Inferior parietal cortex (tissue), 1 donor: Measurements from ENCODE around the gene GNAZ.
"Not testable (repeated sequence)": the region's sequence is repeated elsewhere in the genome, so short reads cannot be mapped to it uniquely, and the experiment has no call there.

Experiments used
- DNase-seq: peaks from one replicate; pipeline ENCODE4 v3.0.0-alpha.2; 2016; ENCODE audit errors: extremely low spot score

The GNAZ gene

DNA sequence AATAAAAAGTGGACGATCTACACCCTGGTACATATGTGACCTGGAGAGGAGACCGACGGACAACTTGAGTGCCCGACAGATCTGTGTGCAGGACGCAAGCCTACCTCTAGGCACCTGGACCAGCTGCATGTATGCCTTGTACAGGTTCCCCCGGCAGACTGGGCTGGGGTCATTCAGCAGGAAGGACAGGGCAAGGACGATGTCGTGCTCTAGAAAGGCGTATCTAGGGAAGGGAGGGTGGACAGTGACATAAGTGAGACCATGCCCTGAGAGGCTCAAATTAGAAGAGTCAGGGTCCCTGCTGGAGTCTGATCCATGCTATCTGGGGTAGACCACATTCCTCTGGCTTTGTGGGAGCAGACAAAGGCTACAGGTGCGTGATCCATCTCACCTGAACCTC lies 63.6 kb downstream of the GNAZ start:
- DNase-seq, result no peak

DNA sequence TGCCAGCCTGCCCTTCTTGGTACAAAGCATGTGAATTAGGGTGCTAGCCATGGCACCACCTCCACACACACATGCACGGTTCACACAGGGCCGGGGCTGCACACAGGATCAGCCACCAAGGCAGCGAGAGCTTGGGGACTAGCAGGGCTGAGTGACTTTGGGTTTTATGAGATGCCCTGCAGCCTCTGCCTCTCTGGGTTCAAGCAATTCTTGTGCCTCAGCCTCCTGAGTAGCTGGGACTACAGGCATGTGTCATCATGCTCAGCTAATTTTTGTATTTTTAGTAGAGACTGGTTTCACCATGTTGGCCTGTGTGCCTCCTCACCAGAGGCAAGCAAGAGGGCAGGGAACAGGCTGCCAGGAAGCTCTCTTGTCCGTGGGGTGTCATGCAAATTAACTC lies 66.7 kb downstream of the GNAZ start:
- DNase-seq, result not testable (repeated sequence)

GRCh38 chr22:23137468-23137867 lies 67.1 kb downstream of the GNAZ start:
- DNase-seq, result no peak

GRCh38 chr22:23137905-23138561 lies 67.7 kb downstream of the GNAZ start:
- DNase-seq, result no peak

GRCh38 chr22:23138584-23139435 lies 68.5 kb downstream of the GNAZ start:
- DNase-seq, result no peak

DNA sequence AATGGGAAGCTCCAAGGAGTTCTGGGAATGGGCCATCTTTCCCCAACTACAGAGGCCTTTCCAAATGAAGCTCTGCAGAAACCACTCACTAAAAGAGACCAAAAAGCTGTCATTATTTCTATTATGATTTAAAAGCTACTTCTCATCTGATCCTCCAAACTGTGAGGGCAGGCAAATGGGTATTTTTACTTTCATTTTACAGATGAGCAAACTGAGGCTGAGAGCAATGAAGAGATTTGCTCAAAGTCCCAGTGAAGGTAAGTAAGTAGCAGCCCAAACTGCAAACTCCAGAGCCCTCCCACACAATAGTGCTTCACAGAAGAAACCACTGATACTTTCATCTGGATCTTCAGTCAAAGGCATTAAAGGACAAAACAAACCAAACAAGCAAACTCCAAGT lies 70.1 kb downstream of the GNAZ start:
- no peak for DNase-seq

DNA sequence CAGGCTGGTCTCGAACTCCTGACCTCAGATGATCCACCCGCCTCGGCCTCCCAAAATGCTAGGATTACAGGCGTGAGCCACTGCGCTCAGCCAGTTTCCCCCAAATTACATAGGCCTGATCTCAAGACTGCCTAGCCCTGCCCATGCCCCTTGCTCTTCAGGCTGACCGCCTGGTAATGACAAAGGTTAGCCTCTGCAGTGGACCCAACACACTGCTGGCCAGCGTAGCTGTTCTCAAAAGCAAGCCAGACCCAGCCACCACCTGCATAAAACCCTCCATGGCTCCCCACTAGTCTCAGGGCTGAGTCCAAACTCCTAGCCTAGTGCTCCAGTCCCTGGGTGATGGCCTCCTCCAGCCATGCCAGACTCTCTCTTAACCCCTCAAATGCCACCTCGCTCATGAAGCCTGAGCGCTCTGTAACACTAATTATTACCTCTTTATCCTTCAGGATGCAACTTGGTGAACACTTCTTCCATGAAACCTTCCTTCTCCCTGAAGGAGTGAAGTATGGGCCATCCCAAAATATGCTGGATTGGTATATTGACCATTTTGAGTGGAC lies 72.3 kb downstream of the GNAZ start:
- no peak for DNase-seq

GRCh38 chr22:23143119-23143518 lies 72.8 kb downstream of the GNAZ start:
- no peak for DNase-seq

GRCh38 chr22:23144432-23144831 lies 74.1 kb downstream of the GNAZ start:
- no peak for DNase-seq

DNA sequence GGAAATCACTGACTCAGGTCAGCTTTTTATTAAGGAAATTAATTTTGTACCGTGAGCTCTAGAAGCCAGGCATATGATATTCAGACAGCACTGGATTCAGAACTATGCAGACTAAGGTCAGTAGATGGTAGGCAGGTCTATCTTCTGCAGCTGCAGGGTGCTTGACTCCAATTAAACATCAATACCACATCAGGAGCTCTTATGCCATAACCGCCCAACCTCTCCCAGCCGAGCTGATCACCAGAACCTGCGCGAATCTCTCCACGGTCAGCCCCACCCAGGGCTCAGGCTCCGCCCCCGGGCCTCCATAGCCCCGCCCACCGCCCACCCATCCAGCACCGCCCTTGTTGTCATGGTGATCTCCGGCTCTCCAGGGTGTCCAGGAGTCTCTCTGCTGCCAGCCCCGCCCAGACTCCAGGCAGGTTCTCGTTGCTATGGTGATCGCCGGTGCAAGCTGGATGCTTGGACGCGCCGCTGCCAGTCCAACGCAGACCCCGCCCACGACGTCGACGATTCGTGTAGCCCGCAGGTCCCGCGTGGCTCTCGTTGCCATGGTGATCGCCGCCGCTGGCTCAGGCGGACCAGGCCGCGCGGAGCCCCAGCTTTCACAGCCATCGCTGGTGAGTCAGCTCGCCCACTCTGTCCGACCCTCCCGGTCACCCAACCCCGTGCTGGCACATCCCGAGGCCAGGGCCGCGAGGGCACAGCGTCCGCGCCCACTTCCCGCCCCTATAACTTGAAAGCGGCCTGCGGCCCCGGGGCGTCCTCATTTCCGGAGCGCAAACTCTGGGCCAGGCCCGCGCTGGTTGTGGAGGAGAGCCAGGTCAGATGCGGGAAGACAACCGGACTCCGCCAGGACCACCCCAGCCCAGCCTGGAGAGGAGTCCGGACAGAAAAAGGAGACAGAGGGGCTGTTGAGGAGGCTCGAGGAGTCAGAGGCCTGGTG lies 74.9 kb downstream of the GNAZ start, which contains the start of gene RAB36:
Gene RAB36, plus strand, starts transcription at position 546 of the 946 bp plus-strand sequence. CDS start 1,140 bp downstream, outside the sequence.
- peak; percentile 96 for DNase-seq

GRCh38 chr22:23145878-23146470 lies 75.7 kb downstream of the GNAZ start:
- no peak for DNase-seq

GRCh38 chr22:23146478-23147205 lies 76.3 kb downstream of the GNAZ start:
- DNase-seq, result no peak

DNA sequence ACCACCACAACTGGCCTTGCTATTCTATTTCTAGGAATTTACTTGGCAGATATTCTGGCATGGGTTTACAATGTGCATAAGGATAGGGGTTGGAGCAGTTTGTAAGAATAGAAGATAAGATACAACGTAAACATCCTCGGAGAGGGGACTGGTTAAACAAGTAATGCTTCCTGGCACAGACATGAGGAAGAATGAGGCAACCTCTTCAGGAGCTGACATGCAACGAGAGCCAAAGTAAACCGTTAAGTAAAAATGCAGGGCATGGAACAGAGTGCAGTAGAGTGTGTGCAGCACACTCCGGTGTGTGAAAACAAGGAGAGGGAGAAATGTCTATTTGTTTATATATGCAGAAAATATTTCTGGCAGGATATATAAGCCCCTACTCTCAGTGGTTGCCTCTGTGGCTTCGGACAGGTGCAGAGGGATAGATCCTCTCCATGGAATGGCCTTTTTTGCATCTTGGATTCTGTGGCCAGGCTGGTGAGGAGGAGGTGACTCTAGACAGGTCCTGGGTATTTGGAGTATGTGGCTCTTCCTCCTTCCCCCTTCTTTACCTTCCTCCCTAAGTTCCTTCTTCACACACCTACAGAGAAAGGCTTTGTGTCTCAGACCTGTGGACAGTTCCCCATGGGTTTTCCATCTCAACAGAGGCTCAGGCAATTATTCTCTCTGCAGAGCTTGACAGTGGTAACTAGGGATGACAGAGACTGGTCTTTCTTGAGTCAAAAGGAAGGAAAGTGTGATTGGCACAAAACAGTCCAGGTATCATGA lies 77.5 kb downstream of the GNAZ start:
- no peak for DNase-seq

DNA sequence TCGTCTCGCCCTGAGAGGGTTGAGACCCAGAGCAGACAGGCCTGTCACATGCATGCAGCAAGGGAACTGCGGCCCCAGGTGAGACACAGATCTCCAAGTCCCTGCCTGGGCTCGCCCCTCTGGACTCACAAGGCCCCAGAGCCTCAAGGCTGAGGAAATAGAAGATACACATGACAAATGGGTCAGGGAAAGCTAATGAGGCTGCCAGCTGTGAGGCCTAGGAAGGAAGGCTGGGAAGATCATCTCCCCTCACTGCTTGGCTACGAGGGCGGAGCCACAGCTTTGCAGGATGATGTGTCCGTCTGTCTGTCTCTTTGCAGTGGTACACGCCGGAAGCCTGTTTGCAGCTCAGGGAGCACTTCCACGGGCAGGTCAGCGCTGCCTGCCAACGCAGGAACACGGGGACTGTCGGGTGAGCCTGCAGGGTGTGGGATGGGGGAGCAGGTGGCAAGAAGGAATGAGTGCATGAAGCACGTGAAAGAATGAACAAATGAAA lies 79.5 kb downstream of the GNAZ start:
- DNase-seq, result no peak

- no peak for DNase-seq
Measured at GRCh38 chr22:23150762-23151161, 80.4 kb downstream of the GNAZ start.

- DNase-seq, result no peak
Measured at GRCh38 chr22:23151827-23152226, 81.5 kb downstream of the GNAZ start.

- DNase-seq, result no peak
Measured at GRCh38 chr22:23152238-23153114, 82.2 kb downstream of the GNAZ start.

- DNase-seq, result no peak
Measured at GRCh38 chr22:23153994-23154393, 83.7 kb downstream of the GNAZ start.

GRCh38 chr22:23154461-23154860 lies 84.1 kb downstream of the GNAZ start:
- DNase-seq, result no peak
